SKM-1 treated with dmso at 0.1 percent for 144 hours (cell line): Measurements from ENCODE around the gene CTBP2.
A peak's percentile ranks its signal among the peaks of the same experiment; 100 is the strongest.
"Not testable (repeated sequence)": the region's sequence is repeated elsewhere in the genome, so short reads cannot be mapped to it uniquely, and the experiment has no call there.

Experiments
- DNase-seq: peaks from one replicate; lab custom pipeline; 2025; ENCODE audit not compliant: unreplicated experiment; lab: John Stamatoyannopoulos, UW

CTBP2 gene

DNA sequence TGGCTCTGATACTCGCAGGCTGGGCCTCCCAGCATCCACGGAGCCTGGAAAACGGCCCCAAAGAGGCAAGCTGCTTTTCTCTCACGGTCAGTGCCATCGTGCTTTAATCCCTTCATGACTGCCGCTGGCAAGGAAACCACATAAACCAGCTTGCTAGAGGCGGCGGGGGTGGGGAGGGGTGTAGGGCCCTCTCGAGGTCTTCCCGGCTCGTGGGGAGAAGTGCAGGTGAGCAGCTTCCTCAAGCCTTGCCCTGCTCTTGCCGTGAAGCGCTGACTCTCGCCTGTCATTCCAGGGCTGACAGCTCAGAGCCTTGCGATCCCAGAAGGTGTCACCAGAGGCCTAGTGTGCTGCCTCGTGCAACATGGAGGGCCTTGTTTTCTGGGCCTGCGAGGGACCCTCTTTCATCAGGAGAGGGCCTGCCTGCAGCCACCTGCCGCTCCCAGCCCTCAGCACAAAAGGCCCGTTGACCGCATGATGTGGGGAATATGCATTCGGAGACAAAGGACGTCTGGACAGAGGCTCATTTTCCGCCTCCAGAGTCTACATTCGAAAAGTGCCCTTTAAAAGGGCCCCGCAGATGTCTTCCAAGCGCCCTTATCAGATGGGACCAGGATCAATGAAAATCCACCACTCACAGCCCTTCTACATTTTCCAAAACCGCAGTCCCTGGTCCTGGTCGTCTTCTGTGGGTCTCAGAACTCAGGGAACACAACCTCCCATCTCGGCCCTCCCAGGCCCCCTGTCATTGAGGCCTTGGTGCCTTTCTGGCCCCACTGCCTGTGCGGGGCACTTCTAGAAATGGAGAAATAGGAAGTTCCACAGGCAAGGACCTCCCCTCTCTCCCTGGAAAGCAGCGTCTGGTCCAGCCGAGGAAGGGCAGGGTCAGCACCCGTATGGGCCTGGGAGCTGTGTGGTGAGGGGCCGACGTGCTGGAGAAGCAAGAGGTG is 159.7 kb downstream of the CTBP2 start:
- DNase-seq = no peak

DNA sequence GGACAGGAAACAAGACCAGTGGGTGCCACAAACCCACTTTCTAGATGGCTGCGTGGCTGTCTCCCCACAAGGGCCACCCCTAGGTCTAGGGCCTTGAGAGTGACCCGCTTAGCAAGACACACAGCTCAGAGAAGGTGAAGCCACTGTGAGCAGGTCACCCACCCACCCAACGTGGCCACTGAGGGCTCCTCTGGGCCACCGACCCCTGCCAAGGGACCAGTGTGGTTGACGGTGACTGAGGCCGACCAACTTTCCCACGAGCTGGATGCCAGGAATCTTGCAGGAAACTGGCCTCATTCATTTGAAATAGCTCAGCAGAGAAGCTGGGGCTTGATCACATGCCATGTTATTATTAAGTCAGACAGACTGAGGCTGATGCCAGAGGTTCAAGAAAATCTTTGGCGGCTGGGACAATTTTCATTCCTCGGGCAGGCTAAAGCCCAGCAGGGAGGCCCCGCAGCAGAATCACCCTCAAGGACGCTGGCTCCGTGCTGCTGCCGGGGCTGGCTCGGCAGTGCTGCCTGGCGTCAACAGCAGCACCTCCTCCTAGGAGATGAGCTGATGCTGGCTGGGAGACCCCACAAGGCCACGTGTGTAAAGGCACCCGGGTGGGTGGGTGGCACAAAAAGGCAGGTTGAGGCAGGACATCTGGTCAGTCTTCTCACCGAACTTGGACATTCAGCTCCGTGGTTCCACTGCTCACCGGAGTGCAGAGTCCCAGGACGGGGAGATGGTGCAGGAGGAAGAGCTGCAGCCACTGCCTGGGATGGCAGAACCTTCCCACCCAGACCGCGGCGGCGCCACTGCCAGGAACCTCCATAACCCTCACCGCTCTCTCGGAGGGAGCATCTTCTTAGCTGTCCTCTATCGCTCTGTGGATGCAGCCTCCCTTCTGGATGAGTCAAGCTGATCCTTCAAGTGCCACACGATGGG is 160.7 kb downstream of the CTBP2 start:
- no peak for DNase-seq

DNA sequence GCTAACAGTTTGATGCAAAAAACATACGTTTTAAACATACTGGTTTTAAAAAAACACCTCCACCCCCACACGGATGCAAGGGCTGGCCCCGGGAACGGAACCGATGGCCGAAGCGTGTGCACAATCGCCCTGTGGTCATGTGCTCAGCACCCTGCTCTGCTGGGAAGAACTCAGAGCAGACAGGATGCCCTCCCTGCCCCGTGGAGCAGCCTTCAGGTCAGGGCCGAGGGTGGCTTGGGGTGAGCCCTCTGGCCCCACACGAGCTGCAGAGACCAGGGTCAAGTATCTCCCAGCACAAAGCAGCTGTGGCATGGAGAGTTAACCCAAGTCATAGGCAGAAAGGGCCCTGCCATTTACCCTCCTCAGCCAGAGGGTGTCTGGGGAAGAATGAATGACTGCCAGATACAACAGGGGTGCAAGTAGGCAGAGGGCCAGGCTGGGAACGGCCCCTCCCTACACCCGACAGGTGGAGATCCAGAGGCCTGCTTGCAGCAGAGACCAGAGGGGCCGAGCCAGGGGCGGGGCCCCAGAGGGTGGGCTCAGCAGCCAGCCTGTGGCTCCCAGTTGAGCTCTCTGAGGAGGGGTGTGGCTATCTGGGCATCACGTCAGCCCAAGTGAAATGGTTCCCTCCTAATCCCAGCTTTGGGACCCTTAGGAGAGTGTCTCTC is 161.6 kb downstream of the CTBP2 start:
- peak; percentile 30 for DNase-seq

DNA sequence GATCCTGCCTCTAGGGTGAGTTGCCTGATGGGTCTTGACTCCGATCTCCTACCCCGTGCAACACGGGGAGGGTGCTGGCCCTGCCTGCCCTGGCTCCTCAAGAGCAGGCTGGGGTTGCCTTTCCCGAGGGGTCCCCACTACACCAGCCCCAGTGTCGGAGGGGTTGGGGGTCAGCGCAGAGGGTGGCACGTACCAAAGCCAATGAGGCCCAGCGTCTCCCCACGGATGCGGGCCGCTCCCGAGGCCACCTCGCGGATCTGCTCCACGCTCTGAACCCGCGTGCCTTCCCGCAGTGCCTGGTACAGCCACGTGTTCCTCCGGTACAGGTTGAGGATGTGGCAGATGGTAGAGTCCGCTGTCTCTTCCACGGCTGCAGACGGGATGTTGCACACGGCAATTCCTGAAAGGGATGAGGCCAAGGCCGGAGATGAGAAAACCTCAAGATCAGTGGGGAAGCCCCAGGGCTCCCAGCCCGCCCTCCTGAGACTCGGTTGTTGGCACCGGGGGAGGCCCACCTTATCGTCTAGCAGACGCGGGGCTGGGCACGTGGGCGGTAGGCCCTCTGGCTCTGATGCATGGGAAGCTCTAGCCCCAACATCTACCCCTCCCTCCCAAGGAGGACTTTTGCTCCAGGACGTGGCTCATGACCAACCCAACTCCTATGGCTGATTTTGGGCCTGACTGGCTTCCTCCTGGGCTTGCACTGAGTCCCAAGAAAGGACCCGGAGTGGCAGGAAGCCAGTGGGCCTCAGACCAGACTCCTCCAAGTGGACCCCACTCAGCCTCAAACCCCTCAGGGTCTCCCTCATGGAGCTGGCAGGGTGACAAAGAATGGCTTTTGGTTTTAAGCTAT is 162.4 kb downstream of the CTBP2 start:
- no peak for DNase-seq

DNA sequence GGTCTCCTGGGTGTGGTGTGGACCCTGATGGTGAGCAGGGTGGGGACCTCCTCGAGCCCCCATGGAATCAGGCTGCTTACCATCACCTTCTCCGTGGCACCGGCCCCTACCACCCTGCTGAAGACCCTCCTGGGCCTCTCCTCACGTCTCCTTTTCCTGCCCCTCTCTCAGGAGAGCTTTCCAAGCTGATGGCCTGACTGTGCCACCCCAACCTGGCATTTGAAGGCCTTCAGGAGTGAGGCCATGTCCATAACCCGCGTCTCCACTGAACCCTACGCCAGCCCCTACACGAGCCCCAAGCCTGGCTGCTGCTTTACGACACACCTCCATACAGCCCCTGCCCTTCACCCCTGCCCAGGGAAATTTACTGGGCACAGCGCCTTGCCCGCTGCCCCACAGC is 163.1 kb downstream of the CTBP2 start:
- DNase-seq = no peak

DNA sequence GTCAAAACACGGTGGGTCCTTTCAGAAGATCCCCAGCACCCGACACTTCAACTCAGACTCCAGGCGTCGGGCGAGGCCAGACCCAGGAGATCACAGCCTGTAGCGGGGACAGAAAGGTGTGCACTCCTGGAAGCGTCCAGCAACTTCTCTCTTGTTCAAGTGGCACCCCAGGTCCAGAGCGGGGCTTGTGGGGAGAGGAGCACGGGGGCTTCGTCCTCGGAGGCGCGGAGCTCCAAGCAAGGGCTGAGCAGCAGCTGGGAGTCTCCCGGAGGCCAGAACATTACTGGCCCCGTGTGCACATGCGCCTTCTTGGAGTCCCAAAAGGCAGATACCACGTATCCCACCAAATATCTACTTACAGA is 163.5 kb downstream of the CTBP2 start:
- DNase-seq = no peak

DNA sequence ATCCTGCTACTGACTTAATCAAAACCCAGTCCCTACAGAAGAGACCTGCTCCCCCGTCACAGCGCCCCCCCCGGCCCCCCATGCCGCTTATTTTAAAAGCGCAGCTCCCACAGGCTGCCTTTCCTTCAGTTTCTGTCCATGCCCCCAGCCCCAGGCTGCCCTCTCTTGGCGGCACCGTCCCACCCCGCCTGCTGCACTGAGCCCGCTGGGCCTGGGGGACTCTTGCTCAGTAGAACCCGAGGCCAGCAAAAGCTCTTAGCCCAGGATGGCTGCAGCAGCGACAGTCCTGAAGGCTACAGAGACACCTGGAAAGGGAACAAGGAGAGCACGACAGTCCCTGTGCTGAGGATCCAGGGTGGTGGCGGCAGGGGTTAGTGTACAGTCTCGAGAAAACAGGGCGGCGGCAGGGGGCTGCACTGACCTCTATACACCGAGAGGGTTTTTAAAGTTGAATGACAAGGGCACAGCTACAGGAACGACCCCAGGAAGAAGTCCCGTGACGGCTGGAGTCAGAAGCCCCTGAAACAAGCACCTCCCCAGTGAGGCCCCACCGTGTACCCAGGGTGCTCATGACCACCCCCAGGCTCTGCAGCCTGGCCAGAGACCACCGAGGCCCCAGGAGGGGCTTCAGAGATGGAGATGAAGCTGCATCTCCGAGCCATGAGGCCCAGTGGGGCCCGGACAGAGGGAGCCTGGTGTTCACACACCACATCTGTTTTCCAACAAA is 164.1 kb downstream of the CTBP2 start:
- DNase-seq = no peak

DNA sequence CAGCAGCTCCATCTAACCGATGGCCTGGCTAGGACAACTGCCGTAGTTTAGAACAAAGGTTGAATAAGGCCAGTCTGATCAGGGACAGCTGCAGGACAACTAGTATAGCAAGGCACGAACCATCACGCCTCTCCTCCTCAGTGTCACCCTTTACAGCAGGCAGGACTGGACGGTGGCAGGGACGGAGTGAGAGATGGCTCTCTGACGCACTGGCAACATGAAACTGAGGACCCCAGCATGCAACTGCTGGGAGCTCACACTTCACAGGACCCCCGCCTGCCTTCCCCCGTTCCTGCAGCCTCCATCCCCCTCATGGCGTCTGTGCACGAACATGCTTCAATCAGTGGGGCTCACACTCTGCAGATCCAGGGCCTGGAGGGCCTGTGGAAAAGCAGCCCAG is 164.8 kb downstream of the CTBP2 start:
- DNase-seq = no peak

DNA sequence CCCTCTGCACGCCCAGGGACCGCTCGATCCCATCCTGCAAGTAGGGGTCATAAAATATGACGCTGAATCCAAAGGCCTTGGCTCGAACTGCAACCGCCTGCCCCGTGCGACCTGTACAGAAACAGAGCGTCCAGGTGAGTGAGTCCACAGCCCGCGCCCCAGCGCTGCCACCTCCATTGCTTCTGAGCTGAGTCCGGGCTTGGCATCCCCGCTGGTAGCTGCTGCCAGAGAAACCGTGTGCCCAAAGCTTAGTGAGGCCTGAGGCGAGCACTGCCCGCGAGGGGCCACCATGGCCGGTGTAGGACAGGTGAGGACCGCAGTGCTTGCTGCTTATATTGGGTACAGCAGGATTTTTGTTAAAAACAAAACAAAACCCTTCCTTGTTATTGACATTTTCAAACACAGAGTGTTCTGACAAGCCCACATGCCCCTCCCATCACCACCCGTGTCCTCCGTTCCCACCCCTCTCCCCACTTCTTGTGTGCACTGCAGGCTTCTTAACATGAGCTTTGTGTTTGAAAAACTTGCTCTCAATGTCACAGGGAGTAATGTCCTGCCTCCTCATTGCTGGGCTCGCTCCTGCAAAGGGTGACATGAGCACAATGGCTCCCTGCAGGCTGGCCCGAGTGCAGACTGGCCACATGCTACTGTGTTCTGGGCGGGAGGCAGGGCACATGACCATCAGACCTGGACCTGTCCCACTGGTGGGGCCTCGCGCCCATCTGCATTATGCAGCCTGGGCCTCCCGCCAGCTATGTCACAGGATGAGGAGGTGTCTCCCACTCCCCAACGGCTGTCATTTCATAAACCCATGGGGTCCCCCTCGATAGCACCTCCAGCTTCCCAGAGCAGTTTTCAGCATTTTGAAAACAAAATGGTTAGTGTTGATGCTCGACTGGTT is 165.5 kb downstream of the CTBP2 start:
- DNase-seq = no peak

DNA sequence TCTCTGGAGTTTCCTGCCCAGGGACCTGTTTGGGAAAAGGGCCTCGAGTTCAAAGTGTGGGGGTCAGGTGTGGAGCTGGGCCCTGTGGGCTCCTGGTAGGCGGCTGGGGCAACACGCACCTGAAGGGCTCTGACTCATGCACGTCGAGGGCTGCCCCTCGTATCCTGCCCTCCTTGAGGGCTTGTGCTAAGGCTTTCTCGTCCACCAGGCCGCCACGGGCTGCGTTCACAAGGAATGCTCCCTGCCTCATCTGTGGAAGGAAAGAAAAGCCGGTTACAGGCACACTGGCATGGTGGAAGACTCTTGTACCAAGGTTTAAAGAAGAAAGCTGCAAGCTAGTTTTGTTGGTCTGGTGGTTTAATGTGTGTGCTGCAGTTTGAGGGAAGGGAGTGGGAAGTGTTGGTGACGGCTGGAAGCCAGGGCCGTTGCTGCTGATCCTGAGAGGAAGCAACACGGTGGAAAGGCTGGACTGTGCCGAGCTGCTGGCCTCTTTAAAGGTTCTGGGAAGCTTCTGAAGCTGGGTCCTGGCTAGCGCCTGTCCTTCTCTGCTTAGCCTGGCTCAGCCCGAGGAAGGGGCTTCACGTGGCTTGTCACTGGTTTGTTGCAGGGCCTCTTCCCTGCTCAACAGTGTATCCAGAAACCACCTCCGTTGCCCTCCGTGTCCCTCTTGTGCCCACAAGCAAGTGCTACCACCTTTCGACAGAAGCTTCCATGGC is 166.5 kb downstream of the CTBP2 start:
- DNase-seq = no peak

DNA sequence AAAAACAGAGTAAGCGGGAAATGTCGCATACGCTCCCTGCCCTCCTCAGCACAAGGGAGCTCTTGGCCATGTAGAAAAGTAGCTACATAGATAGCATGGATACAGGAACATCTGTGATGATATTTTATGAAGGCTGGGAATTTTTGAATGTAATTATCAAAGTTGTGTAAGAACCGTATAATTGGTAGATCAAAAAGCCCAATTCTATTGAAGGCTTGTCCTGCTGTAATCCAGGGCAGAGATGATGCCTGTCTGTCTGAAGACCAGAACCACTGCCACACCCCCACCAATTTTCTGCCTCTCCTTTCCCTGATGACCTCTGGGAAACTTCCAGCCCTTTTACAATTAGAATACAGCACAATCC is 167.0 kb downstream of the CTBP2 start:
- no peak for DNase-seq

DNA sequence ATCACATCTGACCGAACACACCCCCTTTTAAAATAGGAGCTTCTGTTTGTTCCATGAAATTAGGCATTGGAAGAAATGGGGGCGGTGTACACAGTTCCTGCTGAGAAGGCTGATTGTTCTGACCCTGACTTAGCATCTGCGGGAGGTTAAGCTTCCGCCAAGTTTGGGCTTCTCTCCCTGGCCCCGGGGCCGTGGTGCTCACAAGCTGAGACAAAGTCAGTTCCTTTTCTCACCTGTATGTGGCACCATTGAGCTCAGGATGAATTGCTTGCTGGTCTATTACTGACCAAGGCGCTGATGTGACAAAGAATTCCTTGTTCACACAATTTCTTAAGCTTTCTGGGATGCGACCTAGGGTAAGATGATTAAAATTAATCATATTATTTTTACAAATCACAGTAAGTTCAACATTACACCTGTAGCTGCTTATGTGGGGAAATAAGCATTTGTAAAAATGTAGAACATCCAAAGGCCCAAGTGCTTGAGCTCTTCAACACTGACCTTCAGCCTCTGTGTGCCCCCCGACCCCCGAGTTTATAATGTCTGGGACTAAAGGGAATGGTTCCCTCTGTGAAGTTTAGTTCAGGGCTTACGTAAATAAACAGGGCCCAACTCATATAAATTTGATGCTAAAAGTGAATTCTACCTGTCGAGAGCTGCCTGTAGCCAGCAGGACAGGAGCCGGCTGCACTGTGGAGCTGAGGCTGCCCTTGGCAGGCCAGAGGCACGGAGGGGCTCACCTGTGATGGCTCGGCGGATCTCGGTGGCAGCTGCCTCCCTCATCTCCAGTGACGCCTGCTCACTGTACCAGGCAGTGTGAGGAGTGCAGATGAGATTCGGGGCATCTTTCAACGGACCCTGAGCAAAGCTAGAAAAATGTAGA is 167.7 kb downstream of the CTBP2 start:
- no peak for DNase-seq

DNA sequence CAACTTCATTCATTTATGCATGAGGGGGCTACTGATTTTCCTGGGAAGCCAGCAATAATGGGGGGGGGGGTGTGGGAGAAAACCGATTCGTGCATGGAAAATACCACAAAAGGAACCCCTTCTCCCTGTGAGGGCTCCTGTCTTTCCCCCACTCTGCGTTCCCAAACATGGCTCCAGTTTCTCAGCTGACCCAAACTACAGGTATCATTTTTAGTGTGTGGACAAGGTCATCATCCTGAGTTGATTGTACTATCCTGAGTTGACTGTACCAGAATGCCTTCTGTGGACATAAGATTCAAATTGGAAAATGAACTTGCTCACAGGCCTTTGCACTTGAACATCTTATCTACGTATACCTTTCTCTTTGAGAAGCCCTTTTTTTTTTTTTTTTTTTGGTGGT is 168.5 kb downstream of the CTBP2 start:
- no peak for DNase-seq

DNA sequence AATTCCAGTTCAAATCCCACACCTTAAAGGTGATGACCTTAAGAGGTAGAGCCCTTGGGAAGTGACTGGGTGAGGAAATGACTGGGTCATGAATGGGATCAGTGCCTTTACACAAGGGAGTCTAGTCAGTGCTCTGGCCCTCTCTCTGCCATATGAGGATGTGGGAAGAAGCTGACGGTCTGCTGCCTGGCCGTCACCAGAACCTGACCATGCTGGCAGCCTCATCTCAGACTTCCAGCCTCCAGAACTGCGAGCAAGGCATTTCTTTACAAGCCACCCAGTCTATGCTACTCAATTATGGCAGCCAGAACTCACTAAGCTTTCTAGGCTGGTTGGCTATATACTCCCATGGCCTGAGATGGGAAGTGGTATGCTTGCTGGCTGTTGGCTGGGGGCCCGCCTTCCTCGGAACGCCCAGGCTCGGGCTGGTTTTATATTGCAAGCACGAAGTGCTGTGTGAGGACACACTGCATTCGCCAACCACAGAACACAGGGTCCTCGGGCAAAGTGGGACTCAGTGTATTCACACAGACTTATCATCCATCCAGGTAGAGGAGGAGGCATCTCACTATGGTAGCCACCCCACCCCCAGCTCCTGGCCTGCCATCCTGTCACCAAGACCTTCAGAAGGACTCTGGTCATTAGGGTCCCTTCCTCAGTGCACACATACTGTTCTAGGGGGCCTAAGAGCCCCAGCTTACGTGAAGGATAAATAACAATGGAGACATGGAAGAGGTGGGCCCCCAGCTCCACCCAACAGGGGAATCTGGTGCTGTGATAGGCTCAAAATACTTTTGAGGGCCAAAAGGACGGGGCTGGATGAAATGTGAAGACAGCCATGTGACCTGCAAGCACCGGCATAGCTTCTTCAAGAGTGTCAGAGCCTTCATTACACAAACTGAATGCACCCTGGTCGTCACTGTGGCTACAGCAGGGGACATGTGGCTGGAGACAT is 169.4 kb downstream of the CTBP2 start:
- DNase-seq = no peak

DNA sequence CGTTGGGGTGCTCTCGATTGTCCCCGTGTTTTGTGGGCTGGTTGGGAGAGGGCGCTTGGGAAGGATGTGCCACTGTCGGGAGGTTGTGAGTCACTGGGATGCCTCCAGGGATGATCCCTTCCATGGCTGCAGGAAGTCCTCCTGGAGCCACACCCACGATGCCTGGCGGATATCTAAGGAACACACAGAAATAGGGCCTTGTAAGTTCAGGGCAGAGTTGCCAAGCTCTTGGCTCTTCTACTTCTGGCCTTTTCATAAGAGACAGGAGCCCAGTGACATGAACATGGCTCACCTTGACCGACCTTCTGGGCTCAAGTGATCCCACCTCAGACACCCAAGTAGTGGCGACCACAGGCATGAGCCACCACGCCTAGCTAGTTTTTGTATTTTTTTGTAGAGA is 170.8 kb downstream of the CTBP2 start:
- DNase-seq = no peak

DNA sequence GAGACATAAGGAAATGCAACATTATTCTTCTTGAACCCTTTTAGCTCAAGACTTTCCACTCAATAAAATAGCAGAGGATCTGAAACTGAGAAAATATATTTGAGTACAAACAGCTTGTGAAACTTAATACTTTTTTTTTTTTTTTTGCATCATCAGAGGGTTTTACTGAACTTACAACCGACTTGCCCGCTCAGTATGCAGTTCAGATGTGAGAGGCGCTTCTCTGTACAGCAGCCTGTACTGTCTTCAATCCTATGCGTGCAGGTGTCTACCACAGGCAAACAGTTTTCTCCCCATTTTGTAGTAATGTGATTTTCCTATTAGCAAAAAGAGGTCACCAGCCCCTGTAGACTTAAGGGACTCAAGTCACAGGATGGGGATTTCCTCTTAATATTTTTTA is 171.6 kb downstream of the CTBP2 start:
- DNase-seq = not testable (repeated sequence)
